HG03108 (cell line): ENCODE data around the gene SDCBP2.

Experiments used
- ATAC-seq: cut with Tn5 transposase; IDR thresholded peaks from one replicate; pipeline ENCODE4 v1.9.1; 2021; ENCODE audit warnings: moderate library complexity; ENCODE audit not compliant: unreplicated experiment

SDCBP2 gene

DNA sequence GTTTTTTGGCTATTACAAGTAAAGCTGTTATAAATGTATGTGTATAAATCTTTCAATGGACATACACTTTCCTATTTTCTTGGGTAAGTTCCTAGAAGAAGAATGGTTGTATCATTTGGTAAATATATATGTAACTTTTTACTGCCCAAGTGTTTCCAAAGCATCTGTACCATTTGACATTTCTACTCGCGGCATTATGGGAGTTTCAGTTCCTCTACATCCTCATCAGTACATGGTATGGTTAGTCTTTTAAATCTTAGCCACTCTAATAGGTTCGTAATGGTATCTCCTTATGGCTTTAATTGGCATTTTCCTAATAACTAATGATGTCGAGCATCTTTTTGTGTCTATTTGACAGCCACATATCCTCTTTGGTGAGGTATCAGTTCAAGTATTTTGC lies 49.9 kb downstream of the SDCBP2 start:
- ATAC-seq: no peak

DNA sequence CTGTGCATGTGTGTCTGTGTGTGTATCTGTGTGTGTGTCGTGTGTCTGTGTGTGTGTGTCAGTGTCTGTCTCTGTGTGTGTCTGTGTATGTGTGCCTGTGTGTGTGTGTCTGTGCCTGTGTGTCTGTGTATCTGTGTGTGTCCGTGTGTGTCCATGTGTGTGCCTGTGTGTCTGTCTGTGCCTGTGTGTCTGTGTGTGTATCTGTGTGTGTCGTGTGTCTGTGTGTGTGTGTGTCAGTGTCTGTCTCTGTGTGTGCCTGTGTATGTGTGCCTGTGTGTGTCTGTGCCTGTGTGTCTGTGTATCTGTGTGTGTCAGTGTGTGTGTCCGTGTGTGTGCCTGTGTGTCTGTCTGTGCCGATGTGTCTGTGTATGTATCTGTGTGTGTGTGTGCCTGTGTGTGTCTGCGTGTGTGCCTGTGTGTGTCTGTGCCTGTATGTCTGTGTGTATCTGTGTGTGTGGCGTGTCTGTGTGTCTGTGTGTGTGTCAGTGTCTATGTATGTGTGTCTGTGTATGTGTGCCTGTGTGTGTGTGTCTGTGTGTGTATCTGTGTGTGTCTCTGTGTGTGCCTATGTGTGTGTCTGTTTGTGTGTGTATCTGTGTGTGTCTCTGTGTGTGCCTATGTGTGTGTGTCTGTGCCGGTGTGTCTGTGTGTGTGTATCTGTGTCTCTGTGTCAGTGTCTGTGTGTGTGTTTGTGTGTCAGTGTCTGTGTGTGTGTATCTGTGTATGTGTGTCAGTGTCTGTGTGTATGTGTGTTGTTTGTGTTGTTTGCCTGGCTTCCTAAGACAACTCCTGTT lies 51.2 kb downstream of the SDCBP2 start:
- ATAC-seq: no peak

DNA sequence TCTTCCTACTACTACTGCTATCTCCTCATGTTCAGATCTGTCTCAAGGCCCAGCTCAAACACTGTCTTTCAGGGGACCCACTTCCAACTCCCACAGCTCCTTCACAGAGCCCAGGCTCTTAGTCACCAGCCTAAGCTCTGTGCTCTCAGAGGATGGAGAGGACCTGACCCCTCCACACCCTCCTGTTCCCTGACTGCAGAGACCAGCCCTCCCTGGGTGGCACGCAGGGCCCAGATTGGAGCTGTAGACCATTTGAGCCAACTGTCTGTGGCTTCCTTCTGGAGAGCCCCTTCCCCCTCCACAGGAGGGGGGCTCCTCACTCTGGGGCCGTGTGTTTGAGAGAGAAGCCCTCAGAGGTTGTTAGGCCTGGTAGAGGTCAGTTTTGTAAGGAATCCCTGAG lies 53.0 kb downstream of the SDCBP2 start:
- ATAC-seq: no peak

DNA sequence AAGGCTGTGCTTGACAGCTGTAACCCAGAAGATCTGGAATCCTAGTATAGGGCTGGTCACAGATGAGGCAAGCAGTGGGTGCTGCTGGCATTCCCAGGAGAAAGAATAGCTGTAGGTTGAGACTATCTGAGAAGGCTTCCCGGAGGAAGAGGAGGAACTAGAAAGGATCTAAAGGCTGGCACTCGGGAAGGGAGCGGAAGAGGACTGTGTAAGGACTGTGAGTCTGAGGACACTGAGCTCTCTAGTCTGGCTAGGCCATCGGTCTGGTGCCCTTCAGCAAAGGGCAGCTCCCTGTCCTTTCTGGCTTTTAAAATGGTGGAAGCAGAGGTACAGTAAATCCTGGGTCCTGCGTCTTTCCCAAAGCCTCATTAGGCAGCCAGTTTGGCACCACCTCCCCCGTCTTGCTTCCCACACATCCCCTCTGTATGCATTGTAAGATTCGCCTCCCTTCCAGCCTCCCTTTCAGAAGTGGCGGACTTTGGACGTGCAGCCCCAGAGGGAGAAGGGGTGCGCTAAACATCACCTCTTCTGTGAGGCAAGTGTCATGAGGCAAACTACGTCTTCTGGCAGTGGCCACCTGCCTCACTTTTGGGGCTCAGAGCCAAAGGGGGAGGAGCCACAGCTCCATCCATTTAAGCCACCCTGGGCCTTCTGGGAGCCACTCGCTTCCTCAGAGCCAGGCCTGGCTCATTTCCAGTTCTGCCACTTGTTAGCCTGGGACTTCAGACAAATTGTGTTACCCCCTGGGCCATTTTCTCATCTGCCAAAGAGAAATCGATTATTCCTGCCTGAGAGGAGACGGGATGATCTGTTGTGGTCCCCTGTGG lies 54.2 kb downstream of the SDCBP2 start:
- ATAC-seq: no peak

DNA sequence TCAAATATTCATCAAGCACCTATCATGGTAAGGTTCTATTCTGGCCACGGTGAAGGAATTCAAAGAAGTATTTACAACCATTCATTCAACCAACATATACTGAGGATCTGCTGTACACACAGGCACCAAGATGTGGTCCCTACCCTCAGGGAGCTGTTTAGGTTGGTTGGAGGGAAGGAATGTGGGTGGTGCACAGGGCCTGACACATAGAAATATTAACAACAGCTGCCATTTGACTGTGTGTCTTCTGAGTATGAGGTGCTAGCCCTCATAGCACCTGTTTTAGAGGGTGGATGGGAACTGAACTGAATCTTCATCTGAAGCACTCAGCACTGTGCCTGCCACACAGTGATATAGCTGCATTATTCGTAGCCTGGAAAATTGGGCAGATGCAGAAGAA lies 55.6 kb downstream of the SDCBP2 start:
- ATAC-seq: no peak

DNA sequence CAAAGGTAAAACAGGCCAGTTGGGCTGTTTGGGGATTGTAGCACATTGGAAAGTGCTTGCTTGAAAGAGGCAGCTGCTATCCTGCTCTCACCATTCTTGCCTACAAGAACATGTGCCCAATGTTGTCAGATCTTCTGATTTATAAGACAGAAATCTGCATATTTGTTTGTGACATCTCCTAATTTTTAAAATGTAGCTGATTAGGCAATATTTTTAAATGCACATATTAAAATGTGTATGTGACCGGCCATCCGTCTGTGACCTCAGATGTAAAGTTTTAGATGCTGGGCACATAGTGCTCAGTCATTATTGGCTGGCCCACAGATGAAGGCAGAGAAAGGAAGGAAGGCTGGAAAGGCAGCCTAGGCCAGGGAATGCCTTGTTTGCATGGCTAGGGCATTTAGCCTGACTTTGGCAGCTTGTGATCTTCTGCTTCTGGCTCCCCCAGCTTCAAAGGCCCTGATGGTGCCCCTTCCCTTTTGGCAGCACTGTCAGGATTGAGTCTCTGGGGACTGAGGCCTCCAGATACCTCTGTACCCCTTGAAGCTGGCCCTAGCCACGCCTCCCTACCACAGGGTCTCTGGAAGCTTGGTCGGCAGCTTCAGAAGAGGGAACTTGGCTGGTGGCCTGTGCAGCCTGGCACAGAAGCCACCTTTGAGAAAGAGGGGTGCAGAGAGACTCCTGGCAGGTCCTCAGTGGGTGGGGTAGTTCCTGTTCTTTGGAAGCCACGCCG lies 56.4 kb downstream of the SDCBP2 start:
- ATAC-seq: no peak

DNA sequence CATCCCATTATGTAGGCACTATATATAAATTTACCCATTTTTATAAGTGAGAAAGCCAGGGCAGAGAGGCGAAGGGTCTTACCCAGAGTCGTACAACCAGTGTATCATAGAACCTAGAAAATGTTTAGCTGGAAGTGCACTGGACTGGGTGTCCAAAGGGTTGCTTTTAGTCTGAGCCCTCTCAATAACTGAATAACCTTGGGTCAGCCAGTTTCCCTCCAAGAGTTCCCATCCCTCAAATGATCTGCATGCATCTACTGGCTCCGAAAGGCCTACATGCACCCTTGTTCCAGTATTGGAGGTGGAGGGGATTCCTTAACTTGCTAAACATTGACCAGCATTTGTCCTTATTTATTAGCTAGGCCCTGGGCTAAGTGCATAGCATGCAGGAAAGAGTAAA lies 59.1 kb downstream of the SDCBP2 start:
- ATAC-seq: no peak

DNA sequence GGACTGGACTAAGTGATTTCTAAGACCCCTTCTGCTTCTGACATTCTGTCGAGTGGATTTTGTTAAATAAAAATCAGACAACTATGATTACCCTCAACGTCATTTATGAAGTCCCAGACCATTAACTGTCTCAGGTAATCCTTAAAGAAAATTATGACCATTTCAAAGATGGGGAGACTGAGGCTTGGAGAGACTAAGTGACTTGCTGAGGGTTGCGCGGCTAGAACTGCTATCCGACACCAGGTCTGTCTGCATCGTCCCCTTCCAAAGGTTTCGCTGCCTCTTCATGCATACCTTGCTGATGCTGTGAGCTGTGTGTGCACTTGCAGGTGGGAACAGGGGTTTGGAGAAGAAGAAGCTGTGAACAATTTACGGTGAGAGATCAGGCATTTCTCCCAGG lies 59.7 kb downstream of the SDCBP2 start:
- ATAC-seq: no peak

DNA sequence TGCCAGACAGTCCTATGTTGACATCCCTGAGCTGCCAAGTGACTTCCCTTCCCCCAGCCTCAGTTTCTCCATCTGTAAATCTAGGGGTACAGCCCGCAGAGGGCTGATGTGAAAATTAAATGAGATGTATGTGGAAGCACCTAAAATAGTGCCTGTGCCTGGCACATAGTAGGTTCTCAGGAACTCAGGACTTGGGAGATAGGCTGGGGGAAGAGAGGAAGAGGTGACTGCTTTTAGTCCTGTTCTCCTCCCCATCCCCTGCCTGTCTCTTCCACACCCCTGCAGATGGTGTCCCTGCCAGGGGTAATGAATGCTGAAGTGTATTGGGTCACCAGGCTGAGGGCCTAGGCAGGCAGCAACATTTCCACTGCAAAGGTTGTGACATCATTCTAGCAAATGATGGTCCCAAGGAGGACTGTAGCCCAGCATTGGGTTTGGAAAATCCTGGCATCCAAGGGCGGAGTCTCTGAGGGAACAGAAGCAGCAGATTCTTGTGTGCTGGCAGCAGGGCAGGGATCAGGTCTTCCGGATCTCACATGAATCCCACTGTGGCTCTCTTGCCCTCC lies 61.0 kb downstream of the SDCBP2 start:
- no peak for ATAC-seq

DNA sequence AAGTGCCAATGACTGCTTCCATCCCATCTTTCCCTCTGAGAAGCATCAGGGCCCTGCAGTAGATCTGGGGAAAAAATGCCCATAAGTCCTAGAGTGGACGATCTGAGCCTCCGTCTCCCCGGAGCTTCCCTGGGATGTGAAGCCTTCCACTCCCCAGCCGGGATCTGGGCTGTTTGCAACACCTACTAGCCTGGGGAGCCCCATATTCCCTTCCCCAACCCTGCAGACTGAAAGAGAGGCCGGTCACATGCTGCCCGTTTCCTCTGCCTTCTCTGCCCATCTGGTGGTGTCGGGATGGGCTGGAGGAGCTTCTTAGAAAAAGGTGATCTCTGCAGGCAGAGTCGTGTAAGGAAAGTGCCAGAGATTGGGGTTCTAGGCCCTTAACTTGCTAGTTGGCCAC lies 61.8 kb downstream of the SDCBP2 start:
- no peak for ATAC-seq

DNA sequence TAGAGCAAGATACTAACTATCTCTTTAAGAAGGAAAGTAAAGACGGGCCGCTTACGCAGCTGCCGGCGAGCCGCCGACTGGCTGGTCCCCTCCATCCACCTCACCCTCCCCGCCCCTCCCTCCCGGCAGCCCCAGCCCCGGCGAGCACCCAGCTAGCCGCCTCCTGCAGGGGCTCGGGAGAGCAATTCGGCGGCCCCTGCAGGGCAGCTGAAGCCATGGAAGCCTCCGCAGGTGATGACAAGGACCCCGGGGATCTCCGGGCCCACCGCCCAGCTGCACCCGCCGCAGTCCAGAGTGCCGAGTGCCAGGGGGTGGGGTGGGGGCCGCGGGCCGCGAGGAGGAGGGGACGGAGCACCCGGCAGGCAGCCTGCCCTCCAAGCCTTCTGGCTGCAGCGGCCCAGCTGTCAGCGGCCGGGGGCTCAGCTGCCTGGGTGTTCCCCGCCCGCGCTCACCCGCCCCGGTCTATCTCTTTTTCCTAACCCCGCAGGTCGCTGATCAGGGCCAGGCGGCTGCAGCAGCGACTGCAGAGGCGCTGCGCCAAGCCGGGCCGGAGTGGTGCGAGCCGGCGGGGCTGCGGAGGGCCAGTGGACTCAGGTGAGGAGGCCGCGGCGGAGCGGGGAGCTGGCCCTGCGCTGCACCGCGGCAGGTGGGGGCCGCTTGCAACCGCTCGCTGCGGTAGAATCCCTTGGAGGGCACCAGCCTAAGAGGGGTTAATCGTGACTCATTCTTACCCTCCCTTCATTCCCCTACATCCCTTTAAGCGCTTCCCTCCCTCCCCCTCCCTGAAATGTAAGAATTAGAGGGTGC lies 62.6 kb downstream of the SDCBP2 start, which contains the start of gene SNPH:
Gene SNPH, plus strand, starts transcription at position 128 of the 807 bp plus-strand sequence. CDS start 29,946 bp downstream, outside the sequence.
- ATAC-seq: no peak

DNA sequence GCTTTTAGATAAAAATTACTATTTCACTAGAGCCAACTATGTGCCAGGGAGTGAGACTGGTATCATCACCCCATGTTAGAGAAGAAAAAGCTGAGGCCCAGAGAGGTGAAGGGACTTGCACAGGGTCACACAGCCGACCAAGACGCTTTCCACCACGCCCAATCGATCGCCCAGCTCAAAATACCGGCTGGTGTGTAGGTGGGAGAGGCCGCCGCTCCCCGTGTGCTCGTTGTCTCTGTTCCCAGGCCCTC lies 63.1 kb downstream of the SDCBP2 start:
- ATAC-seq: no peak

DNA sequence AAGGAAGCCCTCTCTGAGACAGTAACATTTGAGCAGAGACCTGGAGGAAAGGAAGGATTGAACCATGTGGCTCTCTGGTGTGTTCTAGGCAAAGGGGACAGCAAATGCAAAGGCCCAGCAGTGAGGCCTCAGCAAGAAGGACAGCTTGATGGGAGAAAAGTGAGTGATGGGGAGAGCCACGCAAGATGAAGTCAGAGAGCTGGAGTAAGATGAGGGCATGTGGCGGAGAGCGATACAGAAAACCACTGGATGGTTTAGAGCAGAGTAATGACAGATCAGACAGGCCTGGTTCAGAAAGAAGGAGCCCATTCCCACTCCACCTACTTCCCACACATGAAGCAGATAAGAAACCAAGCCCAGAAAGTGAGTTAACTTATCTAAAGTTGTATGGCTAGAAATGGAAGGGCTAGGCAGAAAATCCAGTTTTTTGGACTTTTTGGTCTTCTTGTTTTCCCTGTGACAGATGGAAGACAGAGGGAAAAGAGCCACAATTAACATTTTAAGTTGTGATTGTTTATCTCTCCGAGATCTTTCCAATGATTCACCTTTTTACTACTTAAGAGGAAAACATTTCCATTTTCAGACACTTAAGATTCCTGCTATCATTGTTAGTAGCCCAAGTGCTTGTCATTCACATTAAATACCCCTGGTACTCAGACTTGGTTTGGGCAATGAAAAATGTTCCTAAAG lies 63.6 kb downstream of the SDCBP2 start:
- ATAC-seq: no peak

DNA sequence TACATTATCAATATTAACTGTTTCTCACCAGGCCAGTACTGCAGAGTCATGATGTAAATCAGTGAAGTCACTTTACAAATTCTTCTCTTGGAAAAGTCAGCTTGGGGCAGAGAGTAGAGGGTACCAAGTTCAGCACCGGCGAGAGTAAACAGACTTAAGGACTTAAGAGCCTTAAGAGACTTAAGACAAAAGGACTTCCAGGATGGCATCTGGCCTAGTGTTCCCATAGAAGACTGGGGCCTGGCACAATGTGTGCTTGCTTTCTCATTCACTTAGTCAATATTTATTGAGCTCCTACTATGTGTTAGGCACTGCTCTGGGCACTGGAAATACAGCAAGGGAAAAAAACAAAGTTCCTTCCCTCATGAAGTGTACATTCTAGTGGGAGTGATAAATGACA lies 64.2 kb downstream of the SDCBP2 start:
- ATAC-seq: no peak

DNA sequence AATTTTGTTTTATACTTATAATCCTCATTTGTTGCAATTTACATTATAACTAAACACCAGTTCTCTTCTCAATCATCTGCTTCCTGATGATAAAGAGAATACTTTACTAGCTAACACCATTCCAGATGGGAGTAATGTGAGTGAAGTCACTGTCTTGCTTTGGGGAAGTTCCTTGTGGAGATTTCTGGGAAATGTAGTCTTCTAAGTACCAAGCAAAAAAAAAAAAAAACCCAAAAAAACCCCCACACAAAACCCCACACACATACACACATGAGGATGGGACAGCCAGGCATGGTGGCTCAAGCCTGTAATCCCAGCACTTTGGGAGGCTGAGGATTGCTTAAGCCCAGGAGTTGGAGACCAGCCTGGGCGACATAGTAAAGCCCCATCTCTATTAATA lies 65.1 kb downstream of the SDCBP2 start:
- ATAC-seq: no peak
